NCI-H748 (cell line): Measurements from ENCODE around the gene SLC25A39.
A peak's percentile ranks its signal among the peaks of the same experiment; 100 is the strongest.

ENCODE experiments used
- DNase-seq: peaks from one replicate; lab custom pipeline; 2025; ENCODE audit not compliant: unreplicated experiment; lab: John Stamatoyannopoulos, UW

The SLC25A39 gene

GRCh38 chr17:44314869-44315661 lies 9.6 kb downstream of the SLC25A39 start:
- peak; percentile 78 for DNase-seq

- DNase-seq: no peak
These were observed 10.1 kb downstream of the SLC25A39 start for GRCh38 chr17:44314524-44314868.

DNA sequence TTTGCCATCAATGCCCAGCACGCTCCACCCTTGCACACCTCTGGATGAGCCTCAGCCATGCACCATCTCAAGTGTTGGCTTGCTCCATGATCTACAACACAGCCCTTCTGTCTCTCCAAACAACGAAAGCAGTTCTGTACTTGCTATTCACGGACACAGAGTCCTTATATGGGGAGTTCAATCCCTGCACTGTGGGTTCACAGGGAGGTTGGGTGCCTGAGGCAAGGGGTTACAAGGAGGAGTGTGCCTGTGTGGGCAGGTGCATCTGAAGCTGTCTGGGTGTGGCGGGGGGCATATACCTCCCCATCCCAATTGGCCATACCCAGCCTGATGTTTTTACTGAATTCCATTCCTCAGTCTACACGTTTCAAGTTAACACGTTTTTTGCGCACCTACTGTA lies 10.6 kb downstream of the SLC25A39 start:
- DNase-seq: no peak

- DNase-seq: no peak
These were observed 12.1 kb downstream of the SLC25A39 start for GRCh38 chr17:44312396-44313104.

- no peak for DNase-seq
These were observed 13.0 kb downstream of the SLC25A39 start for GRCh38 chr17:44311562-44312181.

DNA sequence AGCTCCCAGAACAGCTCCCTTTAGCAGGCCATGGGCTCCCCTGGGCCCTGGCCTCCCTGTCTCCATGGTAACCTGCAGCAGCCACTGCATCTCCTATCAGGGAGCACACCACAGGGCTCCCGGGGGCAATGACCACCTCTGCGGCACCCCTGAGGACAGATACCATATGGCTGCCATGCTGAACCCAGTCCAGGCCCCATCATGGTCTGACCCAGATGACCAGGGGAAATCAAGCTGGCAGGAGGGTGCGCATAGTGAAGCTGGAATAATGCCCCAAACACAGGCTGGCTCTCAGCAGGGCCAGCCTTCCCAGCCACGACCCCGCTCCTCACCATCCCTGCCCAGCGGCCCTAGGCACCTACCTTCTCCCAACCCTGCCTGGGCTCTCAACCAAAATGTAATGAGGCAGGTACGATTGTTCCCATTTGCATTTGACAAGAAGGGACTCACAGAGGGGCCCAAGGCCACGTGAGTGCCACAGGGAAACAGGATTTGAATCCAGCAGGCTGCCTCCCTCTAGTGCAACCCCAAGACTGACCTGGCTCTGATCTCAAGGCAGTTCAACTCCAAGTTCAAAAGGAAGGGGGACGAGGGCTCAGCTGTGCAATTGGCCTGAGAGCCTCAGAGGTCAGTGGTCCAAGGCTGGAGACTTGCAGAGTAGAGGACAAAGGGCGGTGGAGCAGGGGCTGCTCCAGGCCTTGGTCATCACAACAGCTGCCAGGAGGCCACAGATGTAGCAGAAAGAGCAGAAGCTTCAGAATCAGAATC lies 13.8 kb downstream of the SLC25A39 start:
- DNase-seq: no peak

DNA sequence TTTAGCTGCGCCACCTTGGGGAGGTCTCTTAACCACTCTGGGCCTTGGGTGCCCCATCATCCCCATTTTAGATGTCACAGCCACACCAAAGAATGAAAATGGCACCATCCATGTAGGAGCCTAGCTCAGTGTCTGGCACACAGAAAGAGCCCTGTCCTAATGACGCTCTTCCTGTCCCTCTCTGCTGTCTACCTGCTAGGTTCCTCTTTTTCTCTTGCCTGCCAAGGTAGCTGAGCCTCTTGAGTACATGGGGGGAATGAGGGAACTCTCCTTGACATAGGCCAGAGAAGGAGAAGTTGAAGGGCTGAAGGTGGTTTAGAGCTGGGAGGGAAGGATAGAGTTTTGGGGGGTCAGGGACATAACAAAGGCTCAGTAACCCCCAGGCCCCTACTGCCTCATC lies 14.4 kb downstream of the SLC25A39 start:
- no peak for DNase-seq

- DNase-seq: no peak
These were observed 15.2 kb downstream of the SLC25A39 start for GRCh38 chr17:44309472-44309871.

DNA sequence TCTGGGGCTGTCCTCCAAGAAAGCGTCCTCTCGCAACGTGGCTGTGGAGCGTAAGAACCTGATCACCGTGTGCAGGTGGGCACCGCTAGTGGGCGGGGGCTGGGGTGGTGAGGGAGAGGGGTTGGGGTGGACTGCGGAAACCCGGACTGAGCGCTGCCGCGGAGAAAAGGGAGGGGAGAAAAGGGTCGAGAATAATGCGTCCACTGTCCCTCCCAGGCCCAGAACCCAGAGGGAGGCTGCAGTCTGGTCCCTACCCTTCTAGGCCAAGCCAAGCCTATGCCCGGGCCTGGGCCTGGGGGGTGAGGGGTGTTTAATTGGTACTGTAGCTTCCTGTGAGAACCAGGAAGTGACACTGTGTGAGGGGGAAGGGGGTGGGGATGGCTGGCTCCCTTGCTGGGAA lies 15.8 kb downstream of the SLC25A39 start:
- peak; percentile 74 for DNase-seq

- peak; percentile 89 for DNase-seq
These were observed 16.3 kb downstream of the SLC25A39 start, which contains the start of gene RUNDC3A for GRCh38 chr17:44308320-44308818. Gene RUNDC3A, plus strand, starts transcription at chr17:44308601. Its CDS starts 232 bp downstream, at chr17:44308833.

GRCh38 chr17:44307387-44308186 lies 17.0 kb downstream of the SLC25A39 start:
- peak; percentile 79 for DNase-seq

DNA sequence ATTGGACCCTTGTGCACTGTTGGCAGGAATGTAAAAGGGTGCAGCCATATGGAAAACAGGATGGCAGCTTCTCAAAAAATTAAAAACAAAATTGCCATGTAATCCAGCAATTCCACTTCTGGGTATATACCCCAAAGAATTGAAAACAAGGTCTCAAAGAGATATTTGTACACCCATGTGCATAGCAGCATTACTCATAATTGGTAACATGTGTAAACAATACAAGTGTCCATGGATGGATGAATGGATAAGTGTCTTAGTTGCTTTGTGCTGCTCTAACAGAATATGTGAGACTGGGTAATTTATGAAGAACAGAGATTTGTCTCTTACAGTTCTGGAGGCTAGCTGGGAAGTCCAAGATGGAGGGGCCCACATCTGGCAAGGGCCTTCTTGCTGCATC lies 20.0 kb downstream of the SLC25A39 start:
- no peak for DNase-seq

DNA sequence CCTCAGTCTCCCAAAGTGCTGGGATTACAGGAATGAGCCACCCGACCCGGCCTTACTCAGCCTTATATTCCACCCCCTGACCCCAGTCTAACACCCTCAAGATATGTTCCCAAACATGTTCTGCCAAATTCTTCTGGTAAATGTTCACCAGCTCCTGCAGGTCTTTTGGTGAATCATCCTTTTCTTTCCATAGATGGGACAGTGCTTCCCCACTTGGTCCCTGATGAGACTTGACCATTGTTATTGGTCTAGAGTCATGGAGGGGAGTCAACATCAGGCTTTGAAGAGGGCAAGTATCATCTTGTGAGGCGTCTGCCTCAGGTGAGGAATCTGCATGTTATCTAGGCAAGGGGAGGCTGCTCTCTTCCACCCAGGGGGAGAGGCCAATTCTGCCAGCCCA lies 26.6 kb downstream of the SLC25A39 start:
- no peak for DNase-seq

- DNase-seq: no peak
These were observed 31.0 kb downstream of the SLC25A39 start for GRCh38 chr17:44293509-44294226.

DNA sequence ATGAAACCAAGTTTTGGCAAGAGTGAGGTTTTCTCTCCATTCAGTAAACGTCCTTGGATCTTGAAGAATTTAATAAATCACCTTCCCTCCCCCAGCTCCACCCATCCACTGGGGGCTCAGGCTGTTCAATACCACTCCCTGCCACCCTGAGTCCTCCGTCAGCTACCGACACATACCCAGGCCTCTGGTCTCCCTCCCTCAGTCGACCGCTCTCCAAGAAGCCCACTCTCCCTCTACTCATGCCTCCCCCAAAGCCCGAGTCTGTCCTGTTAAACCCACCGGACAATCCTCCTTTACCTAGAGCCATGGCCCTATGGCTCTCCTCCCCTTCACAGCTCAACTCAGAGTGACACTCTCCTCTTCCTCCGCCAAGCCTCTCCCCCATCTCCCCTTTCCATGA lies 37.0 kb downstream of the SLC25A39 start:
- DNase-seq: no peak

DNA sequence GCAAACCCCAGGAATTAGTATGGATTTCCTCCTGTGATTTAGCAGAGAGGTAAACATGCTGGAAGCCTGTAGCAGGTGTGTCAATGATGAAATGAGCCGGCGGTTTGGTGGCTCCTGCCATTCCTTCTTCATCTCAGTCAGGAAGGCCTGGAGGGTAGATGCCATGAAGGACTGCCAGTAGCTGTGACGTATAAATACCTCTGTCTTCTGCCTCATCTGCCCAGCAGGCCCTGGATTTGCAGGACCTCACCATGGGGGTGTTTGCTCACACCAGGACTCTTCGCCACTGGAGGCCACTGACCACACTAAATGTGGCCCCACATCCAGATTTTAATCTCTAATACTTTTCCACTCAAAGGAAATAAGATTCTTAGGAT lies 40.6 kb downstream of the SLC25A39 start:
- DNase-seq: no peak

DNA sequence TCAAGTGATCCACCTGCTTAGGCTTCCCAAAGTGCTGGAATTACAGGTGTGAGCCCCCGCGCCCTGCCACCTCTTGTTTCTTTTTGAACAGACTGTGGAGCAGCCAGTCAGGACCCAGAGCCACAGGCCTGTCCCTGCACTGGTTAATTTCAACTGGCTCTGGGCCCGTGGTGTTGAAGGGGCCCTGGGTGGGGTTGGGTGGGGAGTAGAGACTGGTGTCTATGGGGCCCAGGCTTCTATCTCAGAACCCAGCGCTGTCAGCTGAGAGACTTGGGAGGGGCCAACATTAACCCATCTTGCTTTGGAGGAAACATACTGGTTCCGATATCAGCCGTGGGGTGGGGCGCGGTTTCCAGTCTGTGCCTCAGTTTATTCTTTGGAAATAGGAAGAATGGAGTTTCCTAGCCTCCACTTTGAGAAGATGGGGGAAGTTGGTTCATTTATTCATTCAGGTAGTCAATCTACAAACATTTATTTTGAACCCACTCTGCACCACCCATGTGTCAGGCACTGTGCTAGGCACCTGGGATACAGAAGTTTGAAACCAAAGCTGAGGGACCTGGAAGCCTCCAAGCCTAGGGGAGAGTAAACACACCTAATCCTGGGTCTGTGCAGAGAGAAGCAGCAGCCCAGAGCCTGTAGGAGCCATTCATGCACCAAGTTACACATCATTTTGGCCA lies 41.1 kb downstream of the SLC25A39 start:
- DNase-seq: no peak

GRCh38 chr17:44282264-44282663 lies 42.4 kb downstream of the SLC25A39 start:
- no peak for DNase-seq

DNA sequence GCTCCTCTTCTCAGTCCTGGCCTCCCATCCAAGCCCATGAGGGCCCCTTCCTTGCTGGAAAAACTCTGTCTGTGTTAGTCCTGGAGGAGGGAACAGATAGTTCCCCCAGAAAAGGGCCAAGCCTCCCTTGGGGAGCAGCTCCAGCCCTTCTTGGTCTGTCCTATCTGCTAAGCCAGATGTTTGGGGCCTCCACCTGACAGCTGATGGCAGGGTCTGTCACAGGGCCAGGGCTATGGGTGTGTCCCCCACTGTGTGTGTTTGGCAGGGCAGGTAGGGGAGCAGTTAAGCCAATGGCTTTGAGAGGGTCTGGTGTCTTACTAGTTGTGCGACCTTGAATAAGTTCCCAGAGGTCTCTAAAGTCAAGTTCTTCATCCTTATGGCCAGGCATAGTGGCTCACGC lies 43.1 kb downstream of the SLC25A39 start:
- DNase-seq: no peak
